H9 (cell line): Measurements from ENCODE around the gene KRTAP5-7. TPM values are rescaled to one million over a fixed set of nuclear protein-coding genes. Genes with fewer than 3 reads are reported as not detected.

Source experiments
- DNase-seq: peaks from one replicate; pipeline ENCODE4 v3.0.0-alpha.2; 2017
- H2AFZ ChIP-seq: one replicate; pipeline ENCODE4 v1.6.1; 2013; ENCODE audit warnings: mild to moderate bottlenecking, low read length, control low read depth, moderate library complexity
- H2AK5ac ChIP-seq: 2 replicates; pipeline ENCODE4 v1.6.1; 2013; ENCODE audit warnings: low read length, control low read depth, mixed read lengths; ENCODE audit not compliant: insufficient read length
- H2BK120ac ChIP-seq: one replicate; pipeline ENCODE4 v1.6.1; 2013; ENCODE audit warnings: low read depth, mild to moderate bottlenecking, low read length, control low read depth, inconsistent platforms; ENCODE audit not compliant: poor library complexity, severe bottlenecking
- H2BK12ac ChIP-seq: 2 replicates; pipeline ENCODE4 v1.6.1; 2013; ENCODE audit warnings: low read length, control low read depth, mixed read lengths, low read depth; ENCODE audit not compliant: insufficient read length
- H2BK15ac ChIP-seq: 2 replicates; pipeline ENCODE4 v1.6.1; 2013; ENCODE audit warnings: low read depth, low read length, control low read depth
- H2BK20ac ChIP-seq: one replicate; pipeline ENCODE4 v1.6.1; 2013; ENCODE audit warnings: low read depth, mild to moderate bottlenecking, low read length, control low read depth, inconsistent platforms; ENCODE audit not compliant: poor library complexity, severe bottlenecking
- H2BK5ac ChIP-seq: 2 replicates; pipeline ENCODE4 v1.6.1; 2013; ENCODE audit warnings: low read length, control low read depth, mixed read lengths; ENCODE audit not compliant: insufficient read length
- H3K14ac ChIP-seq: 2 replicates; pipeline ENCODE4 v1.6.1; 2013; ENCODE audit warnings: low read length, control low read depth; ENCODE audit not compliant: insufficient read depth
- H3K18ac ChIP-seq: 2 replicates; pipeline ENCODE4 v1.6.1; 2013; ENCODE audit warnings: low read depth, mild to moderate bottlenecking, mixed read lengths, low read length, control low read depth; ENCODE audit not compliant: insufficient read length
- H3K23ac ChIP-seq: 2 replicates; pipeline ENCODE4 v1.6.1; 2013; ENCODE audit warnings: low read length, control low read depth, mixed read lengths, low read depth; ENCODE audit not compliant: insufficient read length
- H3K23me2 ChIP-seq: 2 replicates; pipeline ENCODE4 v1.6.1; 2013; ENCODE audit warnings: low read depth, mild to moderate bottlenecking, mixed read lengths, low read length, control low read depth; ENCODE audit not compliant: insufficient read length, poor library complexity, severe bottlenecking
- H3K27ac ChIP-seq: 2 replicates; pipeline ENCODE4 v1.5.1; 2013; ENCODE audit warnings: low read length, control low read depth, mixed read lengths, low read depth; ENCODE audit not compliant: insufficient read length
- H3K27me3 ChIP-seq: 2 replicates; pipeline ENCODE4 v1.6.1; 2013; ENCODE audit warnings: low read length, control low read depth, inconsistent platforms; ENCODE audit not compliant: insufficient read depth
- H3K4ac ChIP-seq: 2 replicates; pipeline ENCODE4 v1.6.1; 2013; ENCODE audit warnings: low read depth, mild to moderate bottlenecking, control low read depth, inconsistent platforms, low read length, moderate library complexity
- H3K4me1 ChIP-seq: 2 replicates; pipeline ENCODE4 v1.6.1; 2013; ENCODE audit warnings: low read length, control low read depth, inconsistent platforms; ENCODE audit not compliant: insufficient read depth
- H3K4me2 ChIP-seq: 2 replicates; pipeline ENCODE4 v1.6.1; 2013; ENCODE audit warnings: low read length, control low read depth, mixed read lengths; ENCODE audit not compliant: insufficient read length, insufficient read depth
- H3K56ac ChIP-seq: 2 replicates; pipeline ENCODE4 v1.6.1; 2013; ENCODE audit warnings: low read depth, mild to moderate bottlenecking, mixed read lengths, low read length, control low read depth; ENCODE audit not compliant: insufficient read length
- H3K79me1 ChIP-seq: 2 replicates; pipeline ENCODE4 v1.6.1; 2013; ENCODE audit warnings: low read depth, mild to moderate bottlenecking, moderate library complexity, low read length, control low read depth, inconsistent platforms; ENCODE audit not compliant: insufficient read depth, poor library complexity, severe bottlenecking
- H3K79me2 ChIP-seq: 2 replicates; pipeline ENCODE4 v1.6.1; 2013; ENCODE audit warnings: low read length, control low read depth, inconsistent platforms; ENCODE audit not compliant: insufficient read depth
- H3K9ac ChIP-seq: 2 replicates; pipeline ENCODE4 v1.6.1; 2013; ENCODE audit warnings: low read length, control low read depth, mixed read lengths; ENCODE audit not compliant: insufficient read length; ENCODE audit errors: extremely low read depth
- H3K9me3 ChIP-seq: one replicate; pipeline ENCODE4 v1.6.1; 2013; ENCODE audit warnings: low read depth, low read length, inconsistent platforms; ENCODE audit not compliant: control insufficient read depth
- H3T11ph ChIP-seq: one replicate; pipeline ENCODE4 v1.6.1; 2013; ENCODE audit warnings: mild to moderate bottlenecking, low read length, control low read depth, inconsistent platforms
- H4K20me1 ChIP-seq: one replicate; pipeline ENCODE4 v1.6.1; 2013; ENCODE audit not compliant: control insufficient read depth, insufficient read length, insufficient read depth
- H4K5ac ChIP-seq: 2 replicates; pipeline ENCODE4 v1.6.1; 2013; ENCODE audit warnings: low read depth, mild to moderate bottlenecking, mixed read lengths, low read length, control low read depth; ENCODE audit not compliant: insufficient read length
- H4K8ac ChIP-seq: replicated peaks from 2 replicates; pipeline ENCODE4 v1.6.1; 2013; ENCODE audit warnings: low read length, control low read depth, mixed read lengths, low read depth; ENCODE audit not compliant: insufficient read length
- H4K91ac ChIP-seq: 2 replicates; pipeline ENCODE4 v1.6.1; 2013; ENCODE audit warnings: low read depth, mild to moderate bottlenecking, moderate library complexity, mixed read lengths, low read length, control low read depth; ENCODE audit not compliant: insufficient read length
- H3K27ac Mint-ChIP-seq, 3 experiments: 2 replicates in 2 of 3; 3 replicates in 1 of 3; pipeline ENCODE4 v1.8.0; 2020 to 2021; ENCODE audit warnings: mixed read lengths in 3 of 3, mild to moderate bottlenecking in 1 of 3, moderate library complexity in 1 of 3
- H3K27me3 Mint-ChIP-seq: 2 replicates; pipeline ENCODE4 v1.8.0; 2021; ENCODE audit warnings: low read depth, mild to moderate bottlenecking, moderate library complexity, mixed read lengths
- H3K36me3 Mint-ChIP-seq, 3 experiments: 2 replicates in 2 of 3; 3 replicates in 1 of 3; pipeline ENCODE4 v1.8.0; 2020 to 2021; ENCODE audit warnings: low read depth in 3 of 3, mixed read lengths in 3 of 3; ENCODE audit not compliant: insufficient read depth in 1 of 3
- H3K4me1 Mint-ChIP-seq, 2 experiments: 2 replicates each; pipeline ENCODE4 v1.8.0; 2020; ENCODE audit warnings: mixed read lengths in 2 of 2
- H3K4me3 Mint-ChIP-seq, 2 experiments: 2 replicates in 1 of 2; 3 replicates in 1 of 2; pipeline ENCODE4 v1.8.0; 2020 to 2021; ENCODE audit warnings: mild to moderate bottlenecking in 2 of 2, mixed read lengths in 2 of 2, moderate library complexity in 1 of 2
- H3K9me3 Mint-ChIP-seq, 2 experiments: 2 replicates in 1 of 2; 3 replicates in 1 of 2; pipeline ENCODE4 v1.8.0; 2020; ENCODE audit warnings: mild to moderate bottlenecking in 2 of 2, mixed read lengths in 2 of 2, moderate library complexity in 1 of 2
- CTCF ChIP-seq: fragments of 200-600 bp; sonication (generic); conservative IDR thresholded peaks from 3 replicates; pipeline ENCODE4 v1.8.0; 2021; ENCODE audit warnings: antibody characterized with exemption, mild to moderate bottlenecking
- WGBS: extraction: QIAGEN DNeasy Blood & Tissue Kit; methylation state at CpG from one replicate; pipeline ENCODE4 v1.1.7; 2013; ENCODE audit warnings: missing lambda C conversion rate, low lambda C conversion rate, mixed read lengths; ENCODE audit not compliant: insufficient read length; ENCODE audit errors: extremely low coverage; 5-methylcytosine and 5-hydroxymethylcytosine counted together
- total RNA-seq: library from RNA; stranded (reverse); gene quantifications from 2 replicates; pipeline ENCODE4 v1.2.1, GENCODE V29; 2021

KRTAP5-7 gene
- total RNA-seq, 1 experiment from 2014 or later = not detected

DNA sequence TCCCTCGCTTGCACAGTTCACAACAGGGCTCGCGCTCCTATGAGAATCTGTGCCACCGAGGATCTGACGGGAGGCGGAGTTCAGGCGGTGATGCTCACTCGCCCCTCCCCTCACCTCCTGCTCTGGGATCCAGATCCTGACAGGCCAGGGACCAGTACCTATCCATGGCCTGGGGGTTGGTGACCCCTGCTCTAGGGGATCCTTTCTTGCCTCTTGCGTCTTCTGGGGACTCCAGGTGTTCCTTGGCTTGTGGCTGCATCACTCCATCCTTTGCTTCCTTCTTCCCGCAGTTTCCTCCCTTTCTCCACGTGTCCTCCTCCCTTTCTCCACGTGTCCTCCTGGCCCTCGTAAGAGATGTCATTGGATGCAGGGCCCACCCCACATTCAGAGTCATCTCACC, 30.6 kb upstream of the KRTAP5-7 start:
- Mint-ChIP-seq H3K4me3 (no peak overlapping the region), H3K4me1 (no peaks in the 10 kb centered on the region), H3K27me3 (no peaks in the 10 kb centered on the region), H3K36me3 (peaks cover 15 to 78% (median 35%) of the 10 kb centered on the region in 3 experiments; a peak in 6 of 7 replicates), H3K9me3 (peaks cover 0 to 3% of the 10 kb centered on the region in 2 experiments; a peak in 1 of 5 replicates), H3K27ac (no peak overlapping the region)
- Histone ChIP-seq H2BK12ac (no peak overlapping the region), H3K9ac (no peak overlapping the region), H2AFZ (no peak overlapping the region), H4K8ac (no peak overlapping the region), H3K27ac (no peak overlapping the region), H2BK5ac (no peak overlapping the region), H3K9me3 (no peaks in the 10 kb centered on the region), H2AK5ac (no peak overlapping the region), H4K20me1 (no peaks in the 10 kb centered on the region), H3K14ac (no peak overlapping the region), H2BK120ac (no peak overlapping the region), H3T11ph (no peak overlapping the region), H3K23me2 (no peaks in the 10 kb centered on the region), H3K18ac (no peak overlapping the region), H4K5ac (no peak overlapping the region), H3K27me3 (no peaks in the 10 kb centered on the region), H2BK15ac (no peak overlapping the region), H3K4me2 (no peak overlapping the region), H3K4me1 (no peaks in the 10 kb centered on the region), H3K79me2 (no peaks in the 10 kb centered on the region), H3K79me1 (no peaks in the 10 kb centered on the region), H3K56ac (no peak overlapping the region), H3K23ac (no peak overlapping the region), H3K4ac (no peak overlapping the region), H2BK20ac (no peak overlapping the region), H4K91ac (no peak overlapping the region)
- whole genome bisulfite sequencing = no CpG with 5 or more reads among the region's 13 CpGs
- no peak for DNase-seq
- TF ChIP-seq CTCF = no peak
